ENCODE results near the gene CCDC102A. TPM values are rescaled to one million over a fixed set of nuclear protein-coding genes. Genes with fewer than 3 reads are reported as not detected.

The CCDC102A gene
- total RNA-seq, 6 donors from 2014 or later, result 8.2 to 41.9 (median 16.5) TPM

GRCh38 chr16:57530104-57530521 is 6.3 kb downstream of the CCDC102A start:
- Histone ChIP-seq H3K27ac (peak overlapping the region; percentile 62 to 73 (median 71)), H3K4me3 (no peak overlapping the region), H3K27me3 (no peaks in the 10 kb centered on the region), H3K9me3 (no peaks in the 10 kb centered on the region), H3K36me3 (peaks cover 0 to 5% (median 0%) of the 10 kb centered on the region in 4 donors), H3K4me1 (peaks cover 42 to 65% (median 47%) of the 10 kb centered on the region in 4 donors)
- WGBS, 2 donors, result 23 to 52% methylated on average over 7 of the region's 7 CpGs
- DNase-seq (peak in 1 of 2 donors; percentile 47), ATAC-seq (ENCODE audit: low FRiP score in 2 of 2) (peak in 1 of 2 donors; percentile 25)
- no peak for TF ChIP-seq EP300 (IDR thresholded peaks at IDR 0.05)
- TF ChIP-seq POLR2A (IDR thresholded peaks at IDR 0.05), result no peak
- no peak for TF ChIP-seq CTCF (IDR thresholded peaks at IDR 0.05)
- peak; percentile 21 to 23 for TF ChIP-seq POLR2AphosphoS5 (IDR thresholded peaks at IDR 0.05)

GRCh38 chr16:57529391-57530103 is 6.8 kb downstream of the CCDC102A start:
- Histone ChIP-seq H3K4me3 (peak overlapping the region in 1 of 4 donors; percentile 20), H3K9me3 (no peaks in the 10 kb centered on the region), H3K4me1 (peaks cover 39 to 60% (median 43%) of the 10 kb centered on the region in 4 donors), H3K27me3 (no peaks in the 10 kb centered on the region), H3K36me3 (peaks cover 0 to 5% (median 0%) of the 10 kb centered on the region in 4 donors), H3K27ac (peak overlapping the region in 3 of 4 donors; percentile 33 to 73 (median 73))
- ATAC-seq (ENCODE audit: low FRiP score in 2 of 2), result no peak
- WGBS, 2 donors, result 62 to 71% methylated on average over 14 of the region's 14 CpGs
- no peak for DNase-seq
- no peak for TF ChIP-seq EP300 (IDR thresholded peaks at IDR 0.05)

GRCh38 chr16:57528499-57529390 is 7.6 kb downstream of the CCDC102A start:
- TF ChIP-seq CTCF (IDR thresholded peaks at IDR 0.05), result no peak
- TF ChIP-seq EP300 (IDR thresholded peaks at IDR 0.05), result no peak
- H3K36me3 ChIP-seq, result peaks cover 0 to 5% (median 0%) of the 10 kb centered on the region in 4 donors
- H3K27me3 ChIP-seq, result no peaks in the 10 kb centered on the region
- no peak for ATAC-seq (ENCODE audit: low FRiP score in 2 of 2)
- H3K4me3 ChIP-seq, result peak overlapping the region in 1 of 4 donors; percentile 20
- H3K4me1 ChIP-seq, result peaks cover 32 to 52% (median 36%) of the 10 kb centered on the region in 4 donors
- no peaks in the 10 kb centered on the region for H3K9me3 ChIP-seq
- 82 to 93% methylated on average over 81 to 123 of the region's 126 CpGs for WGBS, 2 donors
- H3K27ac ChIP-seq, result peak overlapping the region in 3 of 4 donors; percentile 33 to 73 (median 73)
- DNase-seq, result peak in 1 of 2 donors; percentile 85

GRCh38 chr16:57527610-57528360 is 8.6 kb downstream of the CCDC102A start:
- no peaks in the 10 kb centered on the region for H3K27me3 ChIP-seq
- H3K36me3 ChIP-seq, result peaks cover 0 to 5% (median 0%) of the 10 kb centered on the region in 4 donors
- H3K9me3 ChIP-seq, result no peaks in the 10 kb centered on the region
- H3K4me3 ChIP-seq, result no peak overlapping the region
- WGBS, 2 donors, result 97% methylated on average over 19 of the region's 19 CpGs
- DNase-seq (no peak), ATAC-seq (ENCODE audit: low FRiP score in 2 of 2) (no peak)
- TF ChIP-seq EP300 (IDR thresholded peaks at IDR 0.05) (no peak), CTCF (IDR thresholded peaks at IDR 0.05) (no peak), POLR2A (IDR thresholded peaks at IDR 0.05) (no peak), POLR2AphosphoS5 (IDR thresholded peaks at IDR 0.05) (no peak)
- no peak overlapping the region for H3K27ac ChIP-seq
- peaks cover 22 to 42% (median 27%) of the 10 kb centered on the region in 4 donors for H3K4me1 ChIP-seq

All from upper lobe of left lung (tissue), 6 donors.